Superior temporal gyrus (tissue), 1 donor: ENCODE data around the gene ABHD16A.
"Not testable (repeated sequence)": the region's sequence is repeated elsewhere in the genome, so short reads cannot be mapped to it uniquely, and the experiment has no call there.

Experiments used
- DNase-seq: peaks from one replicate; pipeline ENCODE4 v3.0.0-alpha.2; 2016; ENCODE audit errors: extremely low spot score

ABHD16A gene

DNA sequence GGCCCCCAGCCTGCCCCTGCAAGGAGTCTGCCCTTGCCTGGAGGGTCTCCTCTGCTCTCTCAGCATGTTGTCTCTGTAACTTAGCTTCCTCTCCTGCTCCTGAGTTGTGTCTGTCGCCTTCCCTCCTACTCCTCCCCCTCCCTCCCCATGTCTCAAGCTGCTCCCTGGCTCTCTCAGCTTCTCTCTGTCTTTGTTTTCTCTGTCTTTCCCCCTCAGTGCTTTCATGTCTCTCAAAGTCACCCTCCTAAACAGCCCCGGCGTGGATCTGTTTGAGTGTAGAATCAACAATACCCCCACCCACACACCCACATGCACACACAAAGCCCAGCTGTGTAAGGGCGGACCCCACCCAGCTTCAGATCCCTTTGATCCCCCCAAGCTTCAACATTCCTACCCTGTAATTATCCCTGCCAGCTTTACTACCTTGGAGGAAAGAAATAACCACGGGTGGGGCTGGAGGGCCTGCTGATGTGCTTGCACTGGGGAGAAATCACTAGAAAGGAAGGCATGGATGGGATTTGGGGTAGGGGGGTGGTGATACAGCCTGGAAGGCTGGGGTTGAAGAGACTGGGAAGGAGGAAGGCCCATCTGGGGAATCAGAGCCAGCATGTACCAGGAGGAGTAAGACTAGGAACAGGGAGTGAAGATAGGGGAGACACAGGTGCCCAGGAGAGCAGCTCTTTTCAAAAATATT, 11.0 kb upstream of the ABHD16A start:
- no peak for DNase-seq

DNA sequence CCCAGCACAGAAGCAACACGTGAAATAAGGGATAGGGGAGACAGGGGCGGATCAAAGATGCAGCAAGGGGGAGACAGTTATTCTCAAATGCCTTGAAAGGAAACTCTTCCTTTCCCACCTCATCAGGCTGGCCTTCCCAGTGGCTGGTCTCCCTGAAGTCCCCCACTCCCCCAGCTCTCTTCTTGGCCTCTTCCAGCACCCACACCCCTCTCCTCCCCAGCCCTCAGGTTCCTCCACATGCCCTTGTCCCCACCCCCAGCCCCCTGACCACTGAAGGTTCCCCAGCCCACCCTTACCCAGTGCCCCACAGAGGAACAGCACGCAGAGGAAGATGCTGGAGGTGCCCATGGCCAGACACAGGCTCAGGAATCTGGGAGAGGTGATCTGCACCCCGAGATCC, 10.3 kb upstream of the ABHD16A start:
- no peak for DNase-seq

DNA sequence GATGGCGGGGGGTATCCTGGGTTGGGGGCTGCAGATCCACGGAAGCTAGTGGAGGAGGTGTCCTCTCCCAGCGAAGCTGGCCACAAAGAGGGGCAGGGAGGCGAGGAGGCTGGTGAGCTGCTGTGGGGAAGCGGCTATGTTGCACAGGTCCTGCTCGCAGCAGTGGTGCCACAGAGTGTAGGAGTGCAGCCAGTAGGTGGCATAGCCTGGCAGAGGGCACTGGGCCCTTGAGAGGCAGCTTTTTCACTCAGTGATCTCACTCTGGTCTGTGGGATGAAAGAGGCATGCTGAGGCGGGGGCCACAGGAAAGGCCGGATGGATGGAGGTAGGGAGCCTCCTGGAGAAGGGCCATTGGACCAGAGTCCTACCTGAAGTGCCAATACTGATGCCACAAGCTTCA, 9.2 kb upstream of the ABHD16A start:
- no peak for DNase-seq

DNA sequence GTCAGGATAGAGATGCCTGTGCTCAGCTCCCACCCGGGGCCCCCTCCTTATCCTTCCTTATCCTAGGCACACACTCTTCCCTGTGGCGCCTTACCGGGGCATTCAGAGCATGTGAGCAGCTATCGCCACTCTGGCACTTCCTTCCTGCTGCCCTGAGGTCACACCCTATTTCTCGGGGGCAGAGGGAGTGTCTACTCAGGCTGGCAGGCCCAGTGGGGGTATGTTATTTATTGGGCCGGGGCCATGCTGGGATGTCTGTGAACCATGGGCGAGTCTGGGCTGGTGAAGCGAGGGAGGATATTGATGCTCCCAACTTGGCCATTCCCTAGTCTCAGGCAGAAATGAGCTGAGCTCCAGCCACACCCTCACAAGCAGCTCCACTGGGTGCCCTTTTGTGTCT, 8.1 kb upstream of the ABHD16A start:
- no peak for DNase-seq

DNA sequence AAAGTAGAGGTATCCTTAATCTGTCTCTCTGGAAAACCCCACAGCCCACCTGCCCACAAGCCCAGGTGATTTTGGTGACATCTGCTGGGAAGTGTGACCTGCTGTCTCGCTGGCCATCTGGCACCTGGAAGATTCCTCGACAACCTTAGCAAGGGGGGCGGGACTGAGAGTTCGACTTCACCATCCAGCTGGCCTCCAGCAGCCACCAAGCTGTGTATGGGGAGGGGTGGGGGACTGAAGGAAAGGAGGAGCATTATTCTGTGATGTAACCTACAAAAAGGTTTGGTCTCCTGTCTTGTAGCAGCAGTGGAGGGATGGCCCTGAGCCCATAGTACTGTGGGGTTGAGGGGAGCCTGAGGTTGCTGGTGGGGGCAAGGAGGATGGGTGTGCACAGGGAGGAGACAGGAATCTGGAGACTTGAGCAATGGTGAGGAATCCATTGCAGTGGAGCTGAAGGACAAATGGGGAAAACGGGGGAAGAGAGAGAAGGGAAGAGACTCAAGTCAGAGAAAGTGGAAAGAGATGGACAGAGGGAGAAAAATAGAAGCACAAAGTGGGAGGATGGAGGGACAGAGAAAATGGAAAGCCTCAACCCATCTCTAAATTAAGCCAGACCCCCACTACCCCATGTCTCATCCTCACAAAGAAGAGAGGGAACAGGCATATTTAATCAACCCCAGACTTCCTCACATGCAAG, 7.5 kb upstream of the ABHD16A start:
- DNase-seq = no peak

DNA sequence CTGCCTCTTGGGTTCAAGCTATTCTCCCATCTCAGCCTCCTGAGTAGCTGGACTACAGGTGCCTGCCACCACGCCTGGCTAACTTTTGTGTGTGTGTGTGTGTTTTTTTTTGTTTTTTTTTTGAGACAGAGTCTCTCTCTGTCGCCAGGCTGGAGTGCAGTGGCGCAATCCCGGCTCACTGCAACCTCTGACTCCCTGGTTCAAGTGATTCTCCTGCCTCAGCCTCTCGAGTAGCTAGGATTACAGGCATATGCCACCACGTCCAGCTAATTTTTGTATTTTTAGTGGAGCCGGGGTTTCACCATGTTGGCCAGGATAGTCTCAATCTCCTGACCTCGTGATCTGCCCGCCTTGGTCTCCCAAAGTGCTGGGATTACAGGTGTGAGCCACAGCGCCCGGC, 6.0 kb upstream of the ABHD16A start:
- DNase-seq = not testable (repeated sequence)

DNA sequence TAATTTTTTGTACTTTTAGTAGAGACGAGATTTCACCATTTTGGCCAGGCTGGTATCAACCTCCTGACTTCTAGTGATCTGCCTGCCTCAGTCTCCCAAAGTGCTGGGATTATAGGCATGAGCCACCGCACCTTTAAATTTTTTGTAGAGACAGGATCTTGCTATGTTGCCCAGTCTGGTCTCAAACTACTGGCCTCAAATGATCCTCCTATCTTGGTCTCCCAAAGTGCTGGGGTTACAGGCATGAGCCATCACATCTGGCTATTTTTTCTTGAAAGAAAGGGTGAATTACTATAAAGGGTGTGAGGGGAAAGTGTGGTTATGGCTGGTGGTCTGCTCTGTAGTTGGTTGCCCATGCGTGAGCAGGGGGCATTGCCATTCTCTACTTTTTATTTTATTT, 5.1 kb upstream of the ABHD16A start:
- DNase-seq = no peak

DNA sequence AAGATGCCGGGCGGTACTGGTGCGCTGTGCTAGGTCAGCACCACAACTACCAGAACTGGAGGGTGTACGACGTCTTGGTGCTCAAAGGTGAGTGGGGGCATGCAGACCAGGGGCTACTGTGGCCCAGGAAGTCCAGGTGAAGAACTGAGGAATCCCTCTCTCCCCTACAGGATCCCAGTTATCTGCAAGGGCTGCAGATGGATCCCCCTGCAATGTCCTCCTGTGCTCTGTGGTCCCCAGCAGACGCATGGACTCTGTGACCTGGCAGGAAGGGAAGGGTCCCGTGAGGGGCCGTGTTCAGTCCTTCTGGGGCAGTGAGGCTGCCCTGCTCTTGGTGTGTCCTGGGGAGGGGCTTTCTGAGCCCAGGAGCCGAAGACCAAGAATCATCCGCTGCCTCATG, 4.6 kb upstream of the ABHD16A start:
- DNase-seq = no peak

DNA sequence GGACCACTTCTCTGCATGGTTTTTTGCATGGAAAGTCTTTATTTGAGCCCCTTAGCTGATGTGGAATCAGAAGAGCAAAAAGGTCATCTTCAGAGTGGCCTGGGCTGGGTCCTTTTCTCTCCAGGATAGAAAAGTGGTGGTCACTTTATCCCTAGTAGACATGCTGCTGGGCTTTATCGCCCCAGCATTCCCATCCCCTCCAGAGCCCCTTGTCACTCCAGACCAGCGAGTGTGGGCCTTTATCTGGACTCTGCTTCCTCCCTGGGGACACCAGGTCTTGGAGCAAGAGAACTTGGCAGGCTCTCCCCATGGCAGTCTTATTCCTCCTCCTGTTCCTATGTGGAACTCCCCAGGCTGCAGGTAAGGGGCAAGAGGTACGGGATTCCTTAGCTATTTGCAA, 3.5 kb upstream of the ABHD16A start, which contains the start of gene LY6G6F:
Gene LY6G6F, plus strand, starts transcription at position 268 of the 400 bp plus-strand sequence. Its CDS starts 41 bp downstream, at position 309.
- DNase-seq = no peak

DNA sequence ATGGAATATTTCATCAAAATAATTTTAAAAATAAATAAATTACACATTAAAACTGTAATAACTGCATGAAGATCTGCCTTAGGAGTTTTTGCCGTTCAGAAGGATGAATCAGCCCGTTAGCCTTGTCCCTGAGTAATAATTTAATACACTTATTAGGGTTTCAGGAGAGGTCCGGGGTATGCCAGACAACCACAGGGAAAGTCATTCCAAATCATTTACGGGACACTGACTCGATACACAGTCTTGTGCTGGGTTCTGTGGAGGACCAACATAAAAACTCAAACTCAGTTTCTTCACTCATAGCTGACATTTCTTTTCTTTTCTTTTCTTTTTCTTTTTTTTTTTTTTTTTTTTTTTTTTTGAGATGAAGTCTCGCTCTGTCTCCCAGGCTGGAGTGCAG, 2.8 kb upstream of the ABHD16A start:
- no peak for DNase-seq

DNA sequence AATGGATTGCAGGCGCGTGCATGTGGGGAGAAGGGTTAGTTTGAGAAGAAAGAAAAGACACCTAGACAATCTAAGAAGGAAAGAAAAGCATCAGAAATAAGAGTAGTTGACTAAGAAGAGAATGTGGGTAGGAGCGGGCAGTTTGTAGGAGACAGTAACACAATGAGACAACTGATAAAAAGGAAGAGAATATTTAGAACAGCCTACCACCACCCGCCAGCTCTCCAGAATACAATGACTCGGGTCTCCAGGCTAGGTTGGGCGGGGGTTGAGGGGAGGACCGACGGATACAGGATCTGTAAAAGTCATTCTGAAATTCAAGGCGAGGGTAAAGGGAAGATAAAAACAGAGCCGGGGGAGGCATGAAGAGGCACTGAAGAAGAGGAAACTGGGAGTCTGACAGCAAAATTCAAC, 712 bp downstream of the ABHD16A start:
- no peak for DNase-seq

DNA sequence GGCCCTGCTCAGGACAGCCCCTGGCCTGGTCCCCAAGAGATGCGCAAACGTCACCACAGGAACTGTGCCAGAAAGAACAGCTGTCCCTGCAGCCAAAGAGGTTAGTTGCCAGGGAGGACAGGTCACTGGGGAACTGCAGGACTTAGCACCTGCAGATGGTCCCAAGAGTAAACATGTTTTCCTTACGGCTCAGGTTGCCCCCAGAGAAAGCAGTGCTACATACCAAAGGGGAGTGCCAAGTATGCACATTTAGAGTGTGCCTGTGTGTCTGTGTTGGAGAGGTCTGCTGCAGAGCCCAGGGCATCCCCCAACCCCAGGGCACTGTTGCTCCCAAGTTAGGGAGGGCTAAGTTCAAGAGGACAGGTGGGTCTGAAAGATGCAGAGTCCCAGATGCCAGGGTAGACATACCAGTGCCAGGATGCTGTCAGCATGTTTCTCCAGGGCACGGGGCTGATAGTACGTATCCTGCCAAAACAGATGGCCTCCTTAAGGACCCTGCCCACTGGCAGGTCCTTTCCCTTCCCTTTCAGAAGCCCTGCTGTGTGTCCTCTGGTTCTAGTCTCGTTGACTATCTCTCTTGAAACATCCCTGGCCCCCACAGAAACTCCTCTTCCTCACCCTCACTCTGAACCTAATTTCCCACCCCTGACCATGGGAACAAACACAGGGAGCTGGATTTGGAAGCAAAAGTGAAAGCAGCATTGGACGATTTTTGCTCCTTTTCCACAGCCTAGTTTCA, 1.3 kb downstream of the ABHD16A start:
- no peak for DNase-seq

DNA sequence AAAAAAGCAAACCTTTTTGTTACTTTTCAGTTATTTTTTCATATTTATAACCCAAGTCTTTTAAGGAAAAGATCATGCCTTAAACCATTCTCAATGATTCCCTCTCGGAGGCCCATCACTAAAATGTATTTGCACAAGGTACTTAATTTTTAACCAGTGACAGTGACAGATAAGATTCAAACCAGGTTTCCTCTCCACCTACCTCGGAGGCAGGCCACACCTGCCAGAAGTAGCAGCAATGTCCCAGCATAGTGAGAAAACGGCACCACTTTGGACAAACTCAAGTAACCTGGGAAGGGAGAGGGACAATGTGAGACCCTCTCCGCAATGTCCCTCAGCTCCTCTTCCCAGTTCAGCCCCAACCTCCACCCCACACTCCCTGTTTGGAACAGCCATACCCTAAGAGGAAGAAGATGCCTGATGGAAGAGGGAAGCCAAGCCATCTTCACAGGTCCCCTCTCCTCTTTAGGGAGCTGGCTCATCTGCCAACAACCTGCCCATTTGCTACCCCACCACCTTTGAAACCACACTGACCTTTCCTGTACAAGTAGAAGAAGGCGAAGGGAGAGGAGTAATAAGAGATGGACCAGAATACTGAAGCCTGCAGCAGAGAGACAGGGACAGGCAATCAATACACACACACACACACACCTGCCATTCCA, 2.3 kb downstream of the ABHD16A start:
- DNase-seq = no peak

DNA sequence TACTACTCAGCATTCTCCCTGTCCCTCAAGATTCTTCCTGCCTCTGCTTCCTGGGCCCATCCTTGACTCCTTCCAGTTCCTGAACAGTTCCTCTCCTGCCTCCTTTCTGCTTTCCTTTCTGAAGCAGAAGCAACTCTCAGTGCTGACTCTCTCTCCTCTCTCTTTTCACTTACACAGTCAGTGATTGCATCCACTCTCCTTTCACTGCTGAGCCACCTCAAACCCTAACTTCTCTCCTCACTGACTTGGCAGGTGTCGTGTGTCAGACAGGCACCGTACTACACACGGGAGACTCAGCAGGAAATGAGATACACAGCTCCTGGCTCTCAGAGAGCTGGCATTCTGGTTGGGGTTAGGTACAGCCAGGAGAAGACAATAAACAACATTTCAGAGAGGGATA, 5.6 kb downstream of the ABHD16A start:
- DNase-seq = no peak

DNA sequence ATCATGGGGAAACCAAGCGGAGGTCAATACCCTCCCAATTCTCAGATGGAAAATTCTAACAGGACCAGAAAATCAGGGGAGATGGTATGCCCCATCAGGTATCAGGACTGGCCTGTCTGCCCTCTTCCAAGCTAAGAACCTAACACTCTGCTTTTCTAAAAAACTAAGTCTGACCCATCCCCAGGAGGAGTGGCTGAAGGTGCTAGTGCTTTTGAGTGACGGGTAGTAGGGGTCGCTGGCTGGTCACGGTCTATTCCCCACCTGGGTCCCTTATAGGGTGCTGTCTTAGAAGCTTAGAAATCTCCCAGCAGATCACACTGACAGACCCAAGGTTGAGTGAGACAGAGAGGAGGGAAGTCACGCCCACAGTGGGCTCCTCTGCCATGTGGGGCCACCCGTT, 9.6 kb downstream of the ABHD16A start:
- DNase-seq = no peak

DNA sequence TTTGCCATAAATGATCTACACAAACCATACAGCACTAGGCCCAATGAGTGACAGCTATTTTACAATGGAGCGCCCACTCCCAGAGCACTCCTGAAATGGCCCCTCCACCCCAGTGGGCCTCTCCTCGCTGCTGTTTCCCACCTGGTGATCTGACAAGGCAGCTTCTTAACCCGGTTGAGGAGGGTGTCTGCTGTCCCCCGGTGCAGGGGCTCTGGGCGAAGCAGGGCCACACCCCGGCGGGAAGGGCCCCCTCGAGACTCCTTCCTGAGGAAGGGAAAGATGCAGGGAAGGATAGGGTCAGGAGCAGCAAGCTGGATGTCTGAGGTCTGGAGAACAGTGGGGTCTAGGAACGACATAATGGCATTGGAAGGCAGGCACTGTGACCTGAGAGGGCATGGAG, 10.2 kb downstream of the ABHD16A start:
- no peak for DNase-seq

DNA sequence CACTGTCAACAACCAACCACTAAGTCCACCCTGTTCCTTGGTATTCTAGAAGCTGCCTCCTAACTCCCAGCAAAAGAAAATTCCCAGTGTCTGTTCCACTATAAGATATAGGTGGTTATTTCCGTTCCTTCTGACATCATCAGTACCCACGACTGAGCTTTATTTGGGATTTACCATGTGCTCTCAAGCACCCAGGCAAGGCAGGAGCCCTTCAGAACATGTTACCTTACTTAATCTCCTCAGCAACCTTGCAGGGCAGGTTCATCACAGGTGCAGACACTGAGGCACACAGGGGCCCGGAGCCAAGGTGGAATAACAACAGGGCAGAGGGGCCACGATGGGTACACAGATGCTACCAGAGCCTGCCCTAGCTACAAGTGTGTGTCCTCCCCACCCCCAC, 10.8 kb downstream of the ABHD16A start:
- no peak for DNase-seq

DNA sequence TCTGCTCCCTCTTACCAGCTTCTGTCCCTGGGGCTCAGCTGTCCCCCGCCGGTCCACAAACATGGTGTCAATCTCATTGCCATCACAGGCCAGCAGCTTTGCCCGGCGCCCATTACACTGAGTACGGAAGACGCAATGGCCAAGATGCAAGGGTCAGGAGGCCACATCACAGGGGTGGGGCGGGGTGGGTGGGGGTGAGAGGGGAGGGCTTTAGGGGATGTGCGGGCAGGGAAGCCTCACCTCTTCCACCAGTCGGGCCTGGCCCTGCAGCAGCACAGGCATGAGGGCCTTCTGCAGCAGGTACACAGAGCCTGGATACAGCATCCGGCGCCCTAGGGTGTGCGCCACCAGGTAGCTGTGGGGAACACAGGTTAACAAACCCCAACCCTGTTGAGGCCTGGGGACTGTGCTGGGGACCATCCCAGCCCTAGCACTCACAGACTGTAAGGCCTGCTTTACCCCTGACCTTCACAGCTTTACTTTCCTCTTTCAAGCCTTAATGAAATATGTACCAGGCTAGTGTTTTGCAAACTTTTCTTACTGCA, 11.5 kb downstream of the ABHD16A start:
- DNase-seq = no peak

DNA sequence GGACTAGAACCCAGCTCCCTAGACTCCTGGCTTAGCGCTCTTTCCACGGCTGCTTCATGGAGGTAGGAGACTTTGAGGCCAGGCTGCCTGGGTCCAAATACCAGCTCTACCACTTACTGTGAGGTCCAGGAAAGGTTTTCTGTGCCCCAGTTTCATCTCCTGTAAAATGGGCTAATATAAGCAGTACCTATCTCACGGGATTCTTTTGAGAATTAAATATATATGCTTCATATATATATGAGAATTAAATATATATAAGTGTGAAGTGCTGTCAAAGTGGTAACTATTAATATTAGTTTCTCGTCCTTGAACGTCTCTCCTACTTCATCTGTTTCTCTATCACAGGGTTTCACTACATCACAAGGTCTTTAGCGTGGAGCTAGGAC, 12.1 kb downstream of the ABHD16A start:
- no peak for DNase-seq

DNA sequence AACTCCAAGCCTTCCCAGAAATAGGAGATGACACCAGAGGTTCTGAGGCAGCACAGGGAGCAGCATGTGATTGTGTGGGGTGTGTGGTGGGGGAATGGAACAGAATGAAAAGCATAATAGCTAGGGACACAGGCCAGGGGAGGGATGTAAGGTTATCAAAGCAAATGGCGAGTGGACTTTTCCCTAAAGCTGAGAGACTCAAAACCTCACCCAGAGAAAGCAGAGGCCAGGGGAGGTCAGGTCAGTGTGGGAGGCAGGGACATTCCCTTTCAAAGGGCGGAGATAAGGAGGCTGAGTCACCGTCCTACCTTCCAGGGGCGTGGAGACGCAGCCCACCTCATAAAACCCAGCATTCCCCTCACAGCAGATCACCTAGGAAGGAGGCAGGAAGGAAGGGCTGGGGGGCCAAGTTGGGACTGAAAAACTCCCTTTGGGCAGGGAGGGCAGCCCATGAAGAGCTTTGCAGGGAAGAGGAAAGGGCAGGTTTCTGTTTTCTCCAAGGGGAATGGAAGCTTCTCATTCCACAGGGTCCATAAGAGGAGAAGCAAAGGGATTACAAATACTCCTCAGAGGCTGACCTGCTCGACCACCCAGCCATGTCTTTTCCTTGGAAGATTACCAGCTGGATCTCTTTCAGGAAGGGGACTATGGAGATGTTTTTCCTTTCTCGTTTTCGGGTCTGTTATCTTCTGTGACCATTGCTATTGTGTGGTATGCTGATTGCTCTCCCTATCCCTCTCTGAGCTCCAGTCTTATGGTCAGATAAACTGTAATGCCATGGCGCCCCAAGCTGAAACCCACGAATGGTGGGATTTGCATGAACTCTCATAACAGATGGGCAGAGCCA, 12.7 kb downstream of the ABHD16A start:
- DNase-seq = no peak
